DOHH2 (cell line): ENCODE data around the gene KRTAP3-1.

Experiments used
- H3F3A ChIP-seq: fragments of 200-600 bp; sonication (generic), shearing (Covaris generic); 2 replicates; pipeline ENCODE4 v1.6.0; 2016; ENCODE audit warnings: antibody characterized with exemption, mild to moderate bottlenecking; ENCODE audit not compliant: control insufficient read depth, insufficient read depth
- H3K27ac ChIP-seq: fragments of 200-600 bp; sonication (generic); 2 replicates; pipeline ENCODE4 v1.5.1; 2014; ENCODE audit warnings: low read depth, mild to moderate bottlenecking, low read length, moderate library complexity
- H3K27me3 ChIP-seq: fragments of 200-600 bp; sonication (generic); 2 replicates; pipeline ENCODE4 v1.6.1; 2014; ENCODE audit warnings: mild to moderate bottlenecking, low read length, mixed read lengths; ENCODE audit not compliant: control insufficient read depth
- H3K36me3 ChIP-seq: fragments of 200-600 bp; sonication (generic); 2 replicates; pipeline ENCODE4 v1.6.1; 2014; ENCODE audit warnings: mild to moderate bottlenecking, low read length, moderate library complexity, mixed read lengths; ENCODE audit not compliant: control insufficient read depth
- H3K4me1 ChIP-seq: fragments of 200-600 bp; sonication (generic); 2 replicates; pipeline ENCODE4 v1.6.1; 2014; ENCODE audit warnings: mild to moderate bottlenecking, low read length, mixed read lengths; ENCODE audit not compliant: control insufficient read depth
- H3K4me2 ChIP-seq: fragments of 200-600 bp; sonication (generic); 2 replicates; pipeline ENCODE4 v1.6.0; 2014; ENCODE audit warnings: mild to moderate bottlenecking, low read length, moderate library complexity
- H3K4me3 ChIP-seq: fragments of 200-600 bp; sonication (generic); 2 replicates; pipeline ENCODE4 v1.5.1; 2014; ENCODE audit warnings: mild to moderate bottlenecking, low read length, mixed read lengths
- H3K79me2 ChIP-seq: fragments of 200-600 bp; sonication (generic); 2 replicates; pipeline ENCODE4 v1.6.1; 2014; ENCODE audit warnings: mild to moderate bottlenecking, low read length, mixed read lengths; ENCODE audit not compliant: control insufficient read depth
- H3K9me2 ChIP-seq: fragments of 200-600 bp; sonication (generic); replicated peaks from 2 replicates; pipeline ENCODE4 v1.6.1; 2014; ENCODE audit warnings: mild to moderate bottlenecking, low read length, mixed read lengths; ENCODE audit not compliant: control insufficient read depth
- H3K9me3 ChIP-seq: fragments of 200-600 bp; sonication (generic); 2 replicates; pipeline ENCODE4 v1.6.1; 2014; ENCODE audit warnings: antibody characterized with exemption, low read length, mixed read lengths; ENCODE audit not compliant: control insufficient read depth, insufficient read depth
- H4K20me1 ChIP-seq: fragments of 200-600 bp; sonication (generic); 2 replicates; pipeline ENCODE4 v1.6.0; 2014; ENCODE audit warnings: low read depth, mild to moderate bottlenecking, antibody characterized with exemption, low read length, moderate library complexity; ENCODE audit not compliant: control insufficient read depth, insufficient read depth
- CTCF ChIP-seq: fragments of 200-600 bp; sonication (generic); IDR thresholded peaks from one replicate; pipeline ENCODE4 v1.5.1; 2014; ENCODE audit warnings: antibody characterized with exemption, mild to moderate bottlenecking, low read depth, low read length; ENCODE audit not compliant: poor library complexity, severe bottlenecking
- EZH2phosphoT487 ChIP-seq: fragments of 200-600 bp; sonication (generic); IDR thresholded peaks from 2 replicates; pipeline ENCODE4 v1.6.1; 2017; ENCODE audit warnings: borderline replicate concordance, mild to moderate bottlenecking, antibody characterized with exemption, low read length, moderate library complexity, mixed read lengths

The KRTAP3-1 gene

DNA sequence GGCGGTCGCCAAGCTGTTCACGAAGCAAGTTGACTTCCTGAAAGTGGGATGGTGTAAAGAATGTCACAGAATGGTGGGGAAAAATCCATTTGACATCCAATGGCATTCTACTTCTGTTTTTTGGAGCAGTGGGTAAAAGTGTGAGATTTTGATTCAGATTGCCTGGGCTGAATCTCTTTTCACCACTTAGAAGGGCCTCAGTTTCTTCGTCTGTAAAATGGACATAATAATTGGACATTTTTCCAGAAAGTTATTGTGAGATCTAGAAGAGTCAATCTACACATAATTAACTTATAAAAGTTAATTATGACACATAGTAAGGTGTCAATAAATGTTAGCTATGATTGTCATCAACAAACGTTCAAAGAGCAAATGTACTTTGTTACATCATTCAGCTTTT is 27.8 kb downstream of the KRTAP3-1 start:
- no peaks in the 10 kb centered on the region for H3K79me2 ChIP-seq
- no peaks in the 10 kb centered on the region for H3F3A ChIP-seq
- H3K36me3 ChIP-seq: no peaks in the 10 kb centered on the region
- TF ChIP-seq CTCF (no peak), EZH2phosphoT487 (no peak)
- H3K4me1 ChIP-seq: no peaks in the 10 kb centered on the region
- H3K27me3 ChIP-seq: peaks cover 2% of the 10 kb centered on the region
- no peak overlapping the region for H3K27ac ChIP-seq
- H3K4me2 ChIP-seq: no peak overlapping the region
- H3K9me2 ChIP-seq: no peaks in the 10 kb centered on the region
- H3K4me3 ChIP-seq: no peak overlapping the region
- no peaks in the 10 kb centered on the region for H4K20me1 ChIP-seq
- H3K9me3 ChIP-seq: no peaks in the 10 kb centered on the region

DNA sequence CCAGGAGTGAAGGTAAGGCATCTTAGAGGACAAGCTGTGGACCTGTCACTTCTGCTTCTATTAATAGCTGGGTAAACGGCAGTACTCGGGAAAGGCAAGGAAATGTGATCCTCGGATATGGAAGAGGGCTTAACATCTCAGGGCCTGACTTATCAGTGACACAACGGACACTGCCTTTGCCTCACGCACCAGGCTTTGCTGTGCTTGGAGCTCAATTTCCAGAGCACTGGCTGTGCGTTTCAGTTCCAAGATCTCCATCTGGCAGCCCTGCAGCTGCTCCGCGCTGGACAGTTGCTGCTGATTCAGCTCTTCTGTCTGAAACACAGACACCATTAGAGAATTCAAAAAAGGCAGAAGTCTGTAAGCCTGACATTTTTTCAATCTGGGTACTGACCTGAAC is 28.3 kb downstream of the KRTAP3-1 start:
- Histone ChIP-seq H3K27me3 (peaks cover 2% of the 10 kb centered on the region), H3K36me3 (no peaks in the 10 kb centered on the region), H4K20me1 (no peaks in the 10 kb centered on the region), H3K79me2 (no peaks in the 10 kb centered on the region), H3K4me3 (no peak overlapping the region), H3K4me2 (no peak overlapping the region), H3F3A (no peaks in the 10 kb centered on the region), H3K4me1 (no peaks in the 10 kb centered on the region), H3K9me3 (no peaks in the 10 kb centered on the region), H3K27ac (no peak overlapping the region), H3K9me2 (no peaks in the 10 kb centered on the region)
- TF ChIP-seq EZH2phosphoT487: no peak
- TF ChIP-seq CTCF: no peak

DNA sequence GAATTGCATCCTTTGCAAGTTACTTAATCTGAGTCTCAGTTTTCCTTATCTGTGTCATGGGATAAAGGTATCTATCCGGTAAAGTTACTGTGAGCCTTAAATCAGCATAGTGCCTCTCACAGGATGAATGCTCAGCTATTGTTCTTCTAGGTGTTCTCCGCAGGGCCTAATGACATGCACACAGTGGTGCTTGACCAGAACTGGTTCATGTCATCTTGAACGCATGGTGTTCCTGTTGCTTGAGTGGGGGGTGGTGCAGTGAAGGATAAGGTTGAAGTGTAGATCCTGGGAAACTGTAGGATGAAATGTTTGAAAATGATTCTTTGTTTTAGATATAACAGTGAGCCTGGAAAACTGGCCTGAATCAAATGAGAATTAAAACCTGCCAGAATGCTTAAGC is 28.8 kb downstream of the KRTAP3-1 start:
- no peaks in the 10 kb centered on the region for H3F3A ChIP-seq
- H3K4me1 ChIP-seq: no peaks in the 10 kb centered on the region
- no peak overlapping the region for H3K4me3 ChIP-seq
- no peaks in the 10 kb centered on the region for H3K79me2 ChIP-seq
- no peaks in the 10 kb centered on the region for H3K36me3 ChIP-seq
- no peaks in the 10 kb centered on the region for H3K9me3 ChIP-seq
- H4K20me1 ChIP-seq: no peaks in the 10 kb centered on the region
- H3K27ac ChIP-seq: no peak overlapping the region
- H3K27me3 ChIP-seq: peaks cover 2% of the 10 kb centered on the region
- H3K4me2 ChIP-seq: no peak overlapping the region
- H3K9me2 ChIP-seq: no peaks in the 10 kb centered on the region
- no peak for TF ChIP-seq CTCF
- no peak for TF ChIP-seq EZH2phosphoT487

- Histone ChIP-seq H3F3A (no peaks in the 10 kb centered on the region), H3K4me1 (no peaks in the 10 kb centered on the region), H4K20me1 (no peaks in the 10 kb centered on the region), H3K36me3 (no peaks in the 10 kb centered on the region), H3K4me2 (no peak overlapping the region), H3K79me2 (no peaks in the 10 kb centered on the region), H3K27ac (no peak overlapping the region), H3K27me3 (no peaks in the 10 kb centered on the region; the same call in none of the 2 replicates), H3K4me3 (no peak overlapping the region), H3K9me3 (no peaks in the 10 kb centered on the region), H3K9me2 (no peaks in the 10 kb centered on the region)
- no peak for TF ChIP-seq EZH2phosphoT487
- no peak for TF ChIP-seq CTCF
Measured at GRCh38 chr17:40978575-40979151, 30.3 kb downstream of the KRTAP3-1 start.
